NCI-H526 treated with DMSO at 0.1 percent for 48 hours (cell line): ENCODE results near the gene SLAMF1.
"Not testable (repeated sequence)": the region's sequence is repeated elsewhere in the genome, so short reads cannot be mapped to it uniquely, and the experiment has no call there.

Experiments used
- DNase-seq: peaks from one replicate; lab custom pipeline; 2025; lab: John Stamatoyannopoulos, UW

SLAMF1 gene

GRCh38 chr1:160640359-160641123, 6.3 kb downstream of the SLAMF1 start:
- DNase-seq: no peak

GRCh38 chr1:160639652-160640051, 7.2 kb downstream of the SLAMF1 start:
- no peak for DNase-seq

- DNase-seq: no peak
These were observed 7.9 kb downstream of the SLAMF1 start for GRCh38 chr1:160638926-160639325.

GRCh38 chr1:160638540-160638857, 8.3 kb downstream of the SLAMF1 start:
- no peak for DNase-seq

GRCh38 chr1:160637821-160638539, 8.9 kb downstream of the SLAMF1 start:
- DNase-seq: no peak

GRCh38 chr1:160637065-160637464, 9.8 kb downstream of the SLAMF1 start:
- no peak for DNase-seq

GRCh38 chr1:160636547-160636946, 10.3 kb downstream of the SLAMF1 start:
- DNase-seq: no peak

GRCh38 chr1:160636076-160636475, 10.8 kb downstream of the SLAMF1 start:
- no peak for DNase-seq

- no peak for DNase-seq
These were observed 12.0 kb downstream of the SLAMF1 start for GRCh38 chr1:160634543-160635491.

- DNase-seq: no peak
These were observed 13.4 kb downstream of the SLAMF1 start for GRCh38 chr1:160633330-160633903.

- DNase-seq: no peak
These were observed 14.7 kb downstream of the SLAMF1 start for GRCh38 chr1:160631983-160632625.

GRCh38 chr1:160630523-160631451, 16.1 kb downstream of the SLAMF1 start:
- DNase-seq: peak; percentile 88

GRCh38 chr1:160629286-160630210, 17.3 kb downstream of the SLAMF1 start:
- DNase-seq: no peak

GRCh38 chr1:160628799-160629263, 18.0 kb downstream of the SLAMF1 start:
- no peak for DNase-seq

- DNase-seq: not testable (repeated sequence)
These were observed 19.1 kb downstream of the SLAMF1 start for GRCh38 chr1:160627677-160628289.

- no peak for DNase-seq
These were observed 20.1 kb downstream of the SLAMF1 start for GRCh38 chr1:160626509-160627342.

- no peak for DNase-seq
These were observed 20.9 kb downstream of the SLAMF1 start for GRCh38 chr1:160625725-160626498.
